NCI-H69 (cell line): ENCODE measurements around the gene ATP5PF.
"Not testable (repeated sequence)": the region's sequence is repeated elsewhere in the genome, so short reads cannot be mapped to it uniquely, and the experiment has no call there.

Experiments
- DNase-seq: peaks from one replicate; lab custom pipeline; 2025; lab: John Stamatoyannopoulos, UW

The ATP5PF gene

GRCh38 chr21:25722631-25723030 is 12.1 kb downstream of the ATP5PF start:
- no peak for DNase-seq

GRCh38 chr21:25721987-25722386 is 12.7 kb downstream of the ATP5PF start:
- no peak for DNase-seq

- no peak for DNase-seq
Measured at GRCh38 chr21:25717491-25718147, 17.1 kb downstream of the ATP5PF start.

DNA sequence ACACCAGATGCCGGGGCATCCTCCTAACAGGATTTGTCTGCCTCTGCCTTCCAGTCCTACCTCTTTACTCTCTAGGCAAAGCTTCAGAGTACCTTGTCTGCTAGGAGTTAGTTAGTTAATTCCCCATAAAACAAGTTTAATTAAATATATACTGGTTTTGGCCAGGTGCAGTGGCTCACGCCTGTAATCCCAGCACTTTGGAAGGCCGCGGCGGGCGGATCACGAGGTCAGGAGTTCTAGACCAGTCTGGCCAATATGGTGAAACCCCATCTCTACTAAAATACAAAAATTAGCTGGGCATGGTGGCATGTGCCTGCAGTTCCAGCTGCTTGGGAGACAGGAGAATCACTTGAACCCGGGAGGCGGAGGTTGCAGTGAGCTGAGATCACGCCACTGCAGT is 20.6 kb downstream of the ATP5PF start:
- DNase-seq = not testable (repeated sequence)

GRCh38 chr21:25710550-25710949 is 24.2 kb downstream of the ATP5PF start:
- no peak for DNase-seq

GRCh38 chr21:25709684-25710265 is 24.9 kb downstream of the ATP5PF start:
- no peak for DNase-seq

DNA sequence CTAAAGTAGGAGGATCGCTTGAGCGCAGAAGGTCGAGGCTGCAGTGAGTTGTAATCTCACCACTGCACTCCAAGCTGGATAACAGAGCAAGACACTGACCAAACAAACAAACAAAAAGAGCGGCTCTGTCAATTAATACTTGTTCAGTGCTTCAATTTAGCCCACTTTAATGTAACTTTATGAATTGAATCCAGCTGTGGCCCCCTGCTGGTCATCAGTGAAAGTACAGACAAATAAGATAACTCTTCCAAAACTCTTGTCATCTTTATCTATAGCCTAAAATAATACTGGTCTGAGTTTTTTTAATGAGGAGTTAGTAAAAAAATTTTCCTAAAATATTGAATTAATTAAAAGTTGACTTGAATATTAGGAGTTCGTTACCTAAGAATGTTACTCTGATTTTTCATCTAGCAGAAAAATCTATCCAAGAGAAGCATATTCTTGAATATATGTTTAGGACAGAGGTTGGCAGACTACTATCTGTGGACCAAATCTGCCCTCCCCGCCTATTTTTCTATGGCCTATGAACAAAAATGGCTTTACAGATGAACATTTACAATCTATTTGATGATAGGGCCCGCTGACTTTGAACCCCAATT is 26.1 kb downstream of the ATP5PF start:
- peak; percentile 56 for DNase-seq

- DNase-seq = no peak
Measured at GRCh38 chr21:25701529-25701928, 33.2 kb downstream of the ATP5PF start.

DNA sequence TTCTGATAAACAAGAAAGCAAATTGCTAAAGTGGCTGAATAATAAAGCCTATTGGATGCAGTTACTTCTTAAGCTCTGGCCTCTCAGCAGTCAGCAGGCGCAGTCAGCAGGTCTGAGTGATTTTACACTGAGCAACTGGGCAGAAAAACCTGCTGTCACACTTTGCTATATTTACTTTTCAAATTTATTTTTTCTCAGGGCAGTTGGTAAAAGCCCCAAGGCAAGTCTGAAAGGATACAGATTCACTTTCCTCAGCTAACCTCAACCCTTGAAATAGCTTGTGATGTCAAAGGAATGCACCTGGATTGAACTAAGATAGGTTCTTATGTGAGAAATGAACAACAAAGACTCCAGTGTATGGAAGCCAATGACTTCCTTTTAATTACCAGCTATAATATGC is 34.0 kb downstream of the ATP5PF start:
- no peak for DNase-seq

DNA sequence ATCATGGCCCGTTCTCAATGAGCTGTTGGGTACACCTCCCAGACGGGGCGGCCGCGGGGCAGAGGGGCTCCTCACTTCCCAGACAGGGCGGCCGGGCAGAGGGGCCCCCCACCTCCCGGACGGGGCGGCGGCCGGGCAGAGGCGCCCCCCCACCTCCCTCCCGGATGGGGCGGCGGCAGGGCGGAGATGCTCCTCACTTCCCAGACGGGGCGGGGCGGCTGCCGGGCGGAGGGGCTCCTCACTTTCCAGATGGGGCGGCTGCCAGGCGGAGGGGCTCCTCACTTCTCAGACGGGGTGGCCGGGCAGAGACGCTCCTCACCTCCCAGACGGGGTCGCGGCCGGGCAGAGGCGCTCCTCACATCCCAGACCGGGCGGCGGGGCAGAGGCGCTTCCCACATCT is 39.2 kb downstream of the ATP5PF start:
- DNase-seq = not testable (repeated sequence)

DNA sequence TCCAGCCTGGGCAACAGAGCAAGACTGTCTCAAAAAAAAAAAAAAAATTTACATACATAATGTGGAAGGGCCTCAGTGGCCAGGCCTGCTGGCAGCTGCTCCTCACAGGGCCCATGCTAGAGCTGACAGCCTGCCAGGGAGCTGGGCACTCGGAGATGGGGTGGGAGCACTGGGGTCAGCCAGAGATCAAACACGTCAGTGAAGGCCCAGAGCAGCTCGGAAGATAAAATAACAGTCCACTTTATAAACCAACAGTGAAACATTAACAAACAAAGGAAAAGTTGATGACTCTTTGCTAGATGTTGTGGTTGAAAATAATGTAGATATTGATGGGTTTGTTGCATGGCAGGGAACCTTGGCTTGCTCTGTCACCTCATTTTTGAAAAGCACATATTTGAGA is 42.7 kb downstream of the ATP5PF start:
- no peak for DNase-seq

DNA sequence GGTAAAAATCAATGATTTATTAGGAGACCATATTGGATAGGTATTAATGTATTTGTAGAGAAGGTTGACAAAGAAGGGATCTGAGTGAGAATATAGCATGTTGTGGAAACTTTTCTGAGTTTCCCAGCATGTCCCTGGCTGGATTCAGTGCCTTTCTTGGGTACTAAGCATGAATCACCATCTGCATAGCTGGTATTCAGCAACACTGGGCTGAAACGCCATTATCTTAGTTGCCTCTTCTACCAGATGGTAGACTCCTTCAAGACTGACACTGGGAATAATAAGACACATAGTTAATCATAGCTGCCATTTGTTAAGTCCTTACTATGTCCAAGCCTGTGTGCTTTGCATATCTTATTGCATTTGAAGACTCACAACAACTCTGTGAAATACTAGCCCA is 45.5 kb downstream of the ATP5PF start:
- DNase-seq = no peak

DNA sequence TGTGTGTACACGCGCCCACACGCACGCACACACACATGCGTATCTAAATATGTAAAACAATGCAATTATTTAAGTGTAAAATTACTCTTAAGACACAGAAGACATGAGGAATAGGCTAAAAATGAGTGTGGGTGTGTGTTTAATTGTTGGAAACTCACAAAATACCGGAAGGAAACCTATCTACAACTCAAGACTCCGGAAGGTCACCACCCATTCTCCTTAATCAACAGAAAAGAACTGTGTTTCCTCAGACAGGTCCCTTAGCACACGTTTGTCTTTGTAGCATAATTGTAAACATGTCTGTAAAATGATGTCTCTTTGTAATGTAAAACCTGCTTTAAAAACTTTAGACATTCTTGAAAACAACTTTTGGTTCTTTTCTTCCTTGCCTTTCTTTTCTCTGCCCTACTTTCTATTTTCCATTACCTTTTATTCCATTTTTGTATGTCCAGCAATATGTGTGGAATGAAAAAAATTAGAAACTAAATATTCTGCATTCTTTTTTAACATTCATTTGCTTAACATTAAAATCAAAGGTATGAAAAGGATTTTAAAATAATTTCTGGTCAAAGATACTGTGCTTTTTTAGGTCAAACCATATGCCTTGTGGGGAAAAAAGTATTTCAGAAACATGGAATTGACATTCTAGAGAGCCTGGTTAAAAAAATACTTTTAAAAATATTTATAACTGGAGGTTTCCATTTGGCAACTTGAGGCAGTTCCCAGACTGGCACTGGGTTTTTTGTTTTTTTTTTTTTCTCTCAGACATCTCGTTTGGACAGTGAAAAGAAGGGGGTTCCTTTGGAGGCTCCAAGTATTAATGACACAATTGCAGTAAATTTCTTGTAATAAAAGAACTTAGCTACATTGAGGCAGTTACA is 46.2 kb downstream of the ATP5PF start:
- no peak for DNase-seq

DNA sequence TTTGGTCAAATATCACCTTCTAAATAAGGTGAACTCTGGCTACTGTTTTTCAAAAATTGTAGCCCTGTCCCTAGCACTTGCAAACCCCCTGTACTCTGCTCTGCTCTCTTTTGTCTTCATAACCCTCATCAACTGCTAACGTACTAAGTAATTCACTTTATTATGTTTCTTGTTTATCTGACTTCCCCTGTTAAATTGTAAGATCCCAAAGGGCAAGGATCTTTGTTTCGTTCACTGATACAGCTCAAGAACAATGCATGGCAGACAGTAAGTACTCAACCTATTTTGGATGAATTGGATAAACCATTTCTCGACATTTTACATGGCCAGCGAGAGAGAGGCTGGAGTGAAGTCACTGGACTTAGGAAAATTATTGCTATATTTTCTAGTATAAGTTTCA is 46.9 kb downstream of the ATP5PF start:
- no peak for DNase-seq

DNA sequence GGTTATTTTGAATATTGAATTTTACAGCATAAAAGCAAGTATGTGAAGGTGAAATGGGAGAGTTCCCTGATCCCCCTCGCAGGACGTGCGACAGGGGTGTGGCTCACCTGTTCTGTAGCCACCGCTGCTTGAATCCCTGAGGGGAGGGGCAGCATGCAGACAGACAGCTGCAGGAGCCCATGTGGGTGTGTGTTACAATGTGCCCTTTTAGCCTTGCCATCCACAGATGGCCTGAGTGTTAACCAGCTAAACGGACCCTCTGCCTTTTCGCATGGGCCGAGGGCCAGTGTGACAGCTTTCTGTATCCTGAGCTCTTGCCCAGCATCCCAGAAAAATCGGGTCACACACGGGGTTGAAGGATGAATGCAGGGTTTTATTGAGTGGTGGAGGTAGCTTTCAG is 52.3 kb downstream of the ATP5PF start:
- no peak for DNase-seq

- no peak for DNase-seq
Measured at GRCh38 chr21:25676451-25676850, 58.3 kb downstream of the ATP5PF start.
